HepG2 (cell line): ENCODE measurements around the gene RNF5. TPM values are rescaled to one million over a fixed set of nuclear protein-coding genes. Genes with fewer than 3 reads are reported as not detected.

Experiments used
- AKAP8 ChIP-seq: sonication (generic); formaldehyde crosslinking; IDR thresholded peaks from 2 replicates; pipeline ENCODE4 v1.5.1; 2020; ENCODE audit warnings: mild to moderate bottlenecking, missing genetic modification reagents
- HCFC1 ChIP-seq: fragments of 150-350 bp; IDR thresholded peaks from 2 replicates; pipeline ENCODE4 v1.6.1; 2014; ENCODE audit warnings: low read depth, low read length
- HOXA3 ChIP-seq: sonication (generic); formaldehyde crosslinking; IDR thresholded peaks from 2 replicates; pipeline ENCODE4 v1.5.0; 2020; ENCODE audit warnings: missing genetic modification reagents
- JDP2 ChIP-seq: sonication (generic); formaldehyde crosslinking; IDR thresholded peaks from 2 replicates; pipeline ENCODE4 v1.8.1; 2022; ENCODE audit warnings: missing genetic modification reagents, borderline replicate concordance
- MAZ ChIP-seq, 2 experiments: sonication (generic) in 1 of 2; formaldehyde crosslinking in 1 of 2; IDR thresholded peaks; 2 replicates each; pipeline versions ENCODE4 v1.5.0 to v1.6.1; 2012 to 2020; ENCODE audit warnings: low read depth in 2 of 2, mild to moderate bottlenecking in 2 of 2, borderline replicate concordance in 1 of 2, improper control_type of control experiment in 1 of 2, low read length in 1 of 2, missing genetic modification reagents in 1 of 2, moderate library complexity in 1 of 2
- NCOA5 ChIP-seq: sonication (generic); formaldehyde crosslinking; IDR thresholded peaks from 2 replicates; pipeline ENCODE4 v1.4.0; 2020; ENCODE audit warnings: missing genetic modification reagents
- PRDM15 ChIP-seq: sonication (generic); formaldehyde crosslinking; IDR thresholded peaks from 2 replicates; pipeline ENCODE4 v1.4.0; 2020; ENCODE audit warnings: missing genetic modification reagents
- RAD51 ChIP-seq: fragments of 450-650 bp; IDR thresholded peaks from 2 replicates; pipeline ENCODE4 v1.6.1; 2016; ENCODE audit warnings: borderline replicate concordance
- RFXANK ChIP-seq: IDR thresholded peaks from 2 replicates; pipeline ENCODE4 v1.6.1; 2016
- SALL2 ChIP-seq: sonication (generic); formaldehyde crosslinking; IDR thresholded peaks from 2 replicates; pipeline ENCODE4 v1.8.1; 2023; ENCODE audit warnings: mild to moderate bottlenecking, missing genetic modification reagents, inconsistent platforms
- SP5 ChIP-seq: IDR thresholded peaks from 2 replicates; pipeline ENCODE4 v1.6.1; 2016; ENCODE audit warnings: low read depth, borderline replicate concordance
- SYNCRIP ChIP-seq: fragments of 200-400 bp; formaldehyde crosslinking; IDR thresholded peaks from 2 replicates; pipeline ENCODE4 v1.6.1; 2018; ENCODE audit warnings: mild to moderate bottlenecking, low read depth, low read length; ENCODE audit not compliant: insufficient read depth
- TMF1 ChIP-seq: sonication (generic); formaldehyde crosslinking; IDR thresholded peaks from 2 replicates; pipeline ENCODE4 v1.8.1; 2022; ENCODE audit warnings: low read depth, missing genetic modification reagents
- ZBTB21 ChIP-seq: sonication (generic); formaldehyde crosslinking; IDR thresholded peaks from 2 replicates; pipeline ENCODE4 v1.4.0; 2020; ENCODE audit warnings: missing genetic modification reagents
- ZBTB49 ChIP-seq: sonication (generic); formaldehyde crosslinking; IDR thresholded peaks from 2 replicates; pipeline ENCODE4 v1.4.0; 2020; ENCODE audit warnings: missing genetic modification reagents, borderline replicate concordance
- ZFP91 ChIP-seq: sonication (generic); formaldehyde crosslinking; IDR thresholded peaks from 2 replicates; pipeline ENCODE4 v1.9.0; 2022; ENCODE audit warnings: missing genetic modification reagents, mild to moderate bottlenecking, borderline replicate concordance
- ZNF136 ChIP-seq: sonication (generic); formaldehyde crosslinking; IDR thresholded peaks from 2 replicates; pipeline ENCODE4 v1.8.1; 2022; ENCODE audit warnings: low read depth, mild to moderate bottlenecking, moderate library complexity, missing genetic modification reagents
- ZNF260 ChIP-seq: sonication (generic); formaldehyde crosslinking; IDR thresholded peaks from 2 replicates; pipeline ENCODE4 v1.4.0; 2020; ENCODE audit warnings: missing genetic modification reagents, low read depth, mild to moderate bottlenecking, borderline replicate concordance
- ZNF800 ChIP-seq: sonication (generic); formaldehyde crosslinking; IDR thresholded peaks from 2 replicates; pipeline ENCODE4 v1.4.0; 2020; ENCODE audit warnings: missing genetic modification reagents
- ZSCAN30 ChIP-seq: sonication (generic); formaldehyde crosslinking; IDR thresholded peaks from 2 replicates; pipeline ENCODE4 v1.5.0; 2020; ENCODE audit warnings: mild to moderate bottlenecking, missing genetic modification reagents
- polyA plus RNA-seq, 8 experiments: library from polyadenylated mRNA; depleted of rRNA in 3 of 8; stranded (reverse) in 7 of 8; unstranded in 1 of 8; fragments of >200 nt; fragmentation: Illumina TruSeq in 4 of 8; extraction: Trizol in 4 of 8; gene quantifications; 2 replicates each; pipeline versions ENCODE4 v1.2.1 to v1.2.3, GENCODE V29; 2011 to 2016; ENCODE audit warnings: low read depth in 4 of 8, missing spikeins in 1 of 8, mixed read lengths in 1 of 8; ENCODE audit not compliant: insufficient read depth in 1 of 8
- total RNA-seq, 5 experiments: library from RNA; depleted of rRNA; stranded (reverse); fragments of >200 nt; fragmentation: Illumina TruSeq; extraction: Trizol; gene quantifications; 2 replicates each; pipeline ENCODE4 v1.2.3, GENCODE V29; 2016; ENCODE audit warnings: low read depth in 1 of 5

The RNF5 gene
- total and polyA plus RNA-seq, 2 of the 13 experiments (the other 11 are each of a cell fraction or from before 2014, with no cell fraction given) = 98.0 to 131 TPM

- no peak for TF ChIP-seq ZBTB49 (CRISPR knock-in tag)
- 0 out of 2 replicates have a peak, but pooled peaks have one; percentile 10 for TF ChIP-seq MAZ (IDR thresholded peaks at IDR 0.05; ENCODE audit: borderline replicate concordance, low read depth, low read length)
- TF ChIP-seq MAZ (CRISPR knock-in tag; IDR thresholded peaks at IDR 0.05; ENCODE audit: low read depth) = no peak
- TF ChIP-seq NCOA5 (CRISPR knock-in tag) = no peak
- no peak for TF ChIP-seq RFXANK
- no peak for TF ChIP-seq AKAP8 (CRISPR knock-in tag)
- TF ChIP-seq SALL2 = no peak; the same call in 1 of the 2 replicates
- TF ChIP-seq PRDM15 (CRISPR knock-in tag) = no peak
- no peak; the same call in 1 of the 2 replicates for TF ChIP-seq SP5 (CRISPR knock-in tag)
- TF ChIP-seq JDP2 (CRISPR knock-in tag) = no peak
- no peak; the same call in 1 of the 2 replicates for TF ChIP-seq HOXA3 (CRISPR knock-in tag)
- TF ChIP-seq ZBTB21 (CRISPR knock-in tag) = no peak
- TF ChIP-seq ZNF800 (CRISPR knock-in tag) = no peak
- no peak for TF ChIP-seq ZNF260 (CRISPR knock-in tag)
- no peak for TF ChIP-seq SYNCRIP
- peak; percentile 76; the same call in 1 of the 2 replicates for TF ChIP-seq ZFP91 (CRISPR knock-in tag)
- no peak for TF ChIP-seq HCFC1
- TF ChIP-seq ZNF136 (CRISPR knock-in tag) = no peak
- no peak; the same call in 1 of the 2 replicates for TF ChIP-seq TMF1 (CRISPR knock-in tag)
- TF ChIP-seq ZSCAN30 (CRISPR knock-in tag) = no peak
- TF ChIP-seq RAD51 = no peak
Measured at GRCh38 chr6:32154514-32155161, 23.6 kb upstream of the RNF5 start (continued).
